A673 (cell line): ENCODE results near the gene ST6GALNAC6.

Experiments used
- CTCF ChIP-seq: fragments of 300-800, 200-600 bp; sonication (generic); conservative IDR thresholded peaks from 2 replicates; pipeline ENCODE4 v1.5.1; 2017; ENCODE audit warnings: low read depth, mild to moderate bottlenecking, antibody characterized with exemption, low read length, moderate library complexity, mixed read lengths
- EZH2 ChIP-seq: fragments of 200-600 bp; sonication (generic); IDR thresholded peaks from 2 replicates; pipeline ENCODE4 v1.6.1; 2017; ENCODE audit warnings: borderline replicate concordance, low read depth, mild to moderate bottlenecking, mixed read lengths, antibody characterized with exemption, low read length; ENCODE audit not compliant: poor library complexity, severe bottlenecking

DNA sequence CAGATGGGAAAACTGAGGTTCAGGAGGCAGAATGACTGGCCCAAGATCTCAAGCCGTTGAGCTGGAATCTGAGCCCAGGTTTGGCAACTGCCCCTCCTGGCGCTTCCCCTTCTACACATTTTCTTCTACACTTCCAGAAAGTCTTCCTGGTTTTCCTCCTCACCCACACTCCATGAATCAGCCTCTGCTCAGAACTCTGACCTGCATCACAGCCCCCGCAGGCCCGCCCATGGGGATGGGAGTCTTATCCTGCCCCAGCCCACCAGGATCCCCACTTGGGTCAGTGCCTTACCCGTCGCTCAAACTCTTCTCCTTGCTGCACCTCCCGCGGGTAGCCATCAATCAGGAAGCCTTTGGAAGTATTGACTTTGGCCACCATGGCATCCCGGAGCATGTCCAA is 27.9 kb downstream of the ST6GALNAC6 start:
- TF ChIP-seq CTCF (no peak), EZH2 (no peak)
